ENCODE results near the gene CCDC97.

Gene CCDC97

GRCh38 chr19:41353466-41354342 lies 43.7 kb downstream of the CCDC97 start, which contains the start of gene TGFB1 (continued):
- peak; percentile 37; the same call in 1 of the 2 replicates for TF ChIP-seq ZXDB (tag by site-specific recombination; IDR thresholded peaks at IDR 0.05)
- TF ChIP-seq ZIC2 (tag by site-specific recombination; IDR thresholded peaks at IDR 0.05), result peak; percentile 69
- TF ChIP-seq ZNF426 (tag by site-specific recombination; IDR thresholded peaks at IDR 0.05), result no peak
- TF ChIP-seq ZNF555 (tag by site-specific recombination; conservative IDR thresholded peaks at IDR 0.05), result no peak
- TF ChIP-seq ZNF132 (tag by site-specific recombination; IDR thresholded peaks at IDR 0.05; ENCODE audit: borderline replicate concordance), result no peak
- no peak for TF ChIP-seq ZNF311 (tag by site-specific recombination; IDR thresholded peaks at IDR 0.05; ENCODE audit: borderline replicate concordance)
- TF ChIP-seq, protein P1, sequence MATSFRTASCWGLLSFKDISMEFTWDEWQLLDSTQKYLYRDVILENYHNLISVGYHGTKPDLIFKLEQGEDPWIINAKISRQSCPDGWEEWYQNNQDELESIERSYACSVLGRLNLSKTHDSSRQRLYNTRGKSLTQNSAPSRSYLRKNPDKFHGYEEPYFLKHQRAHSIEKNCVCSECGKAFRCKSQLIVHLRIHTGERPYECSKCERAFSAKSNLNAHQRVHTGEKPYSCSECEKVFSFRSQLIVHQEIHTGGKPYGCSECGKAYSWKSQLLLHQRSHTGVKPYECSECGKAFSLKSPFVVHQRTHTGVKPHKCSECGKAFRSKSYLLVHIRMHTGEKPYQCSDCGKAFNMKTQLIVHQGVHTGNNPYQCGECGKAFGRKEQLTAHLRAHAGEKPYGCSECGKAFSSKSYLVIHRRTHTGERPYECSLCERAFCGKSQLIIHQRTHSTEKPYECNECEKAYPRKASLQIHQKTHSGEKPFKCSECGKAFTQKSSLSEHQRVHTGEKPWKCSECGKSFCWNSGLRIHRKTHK (tag by site-specific recombination; IDR thresholded peaks at IDR 0.05), result no peak
- TF ChIP-seq ZBTB7A (tag by site-specific recombination; IDR thresholded peaks at IDR 0.05; ENCODE audit: low read depth), result 0 out of 2 replicates have a peak, but pooled peaks have one; percentile 42
- no peak for TF ChIP-seq ZNF521 (tag by site-specific recombination; IDR thresholded peaks at IDR 0.05)
- no peak for TF ChIP-seq ZNF596 (tag by site-specific recombination; IDR thresholded peaks at IDR 0.05)
- TF ChIP-seq GLIS1 (tag by site-specific recombination; IDR thresholded peaks at IDR 0.05), result peak; percentile 95
- TF ChIP-seq KLF9 (tag by site-specific recombination; IDR thresholded peaks at IDR 0.05; ENCODE audit: low read depth), result peak; percentile 92
- no peak for TF ChIP-seq ZNF175 (tag by site-specific recombination; IDR thresholded peaks at IDR 0.05)
- TF ChIP-seq OVOL3 (tag by site-specific recombination; IDR thresholded peaks at IDR 0.05), result no peak
- TF ChIP-seq ZNF571 (tag by site-specific recombination; IDR thresholded peaks at IDR 0.05), result no peak
- TF ChIP-seq ZNF274 (IDR thresholded peaks at IDR 0.05; ENCODE audit: low read length), result no peak
- TF ChIP-seq ZNF274 (tag by site-specific recombination; IDR thresholded peaks at IDR 0.05; ENCODE audit: borderline replicate concordance), result no peak
- TF ChIP-seq, protein P2, sequence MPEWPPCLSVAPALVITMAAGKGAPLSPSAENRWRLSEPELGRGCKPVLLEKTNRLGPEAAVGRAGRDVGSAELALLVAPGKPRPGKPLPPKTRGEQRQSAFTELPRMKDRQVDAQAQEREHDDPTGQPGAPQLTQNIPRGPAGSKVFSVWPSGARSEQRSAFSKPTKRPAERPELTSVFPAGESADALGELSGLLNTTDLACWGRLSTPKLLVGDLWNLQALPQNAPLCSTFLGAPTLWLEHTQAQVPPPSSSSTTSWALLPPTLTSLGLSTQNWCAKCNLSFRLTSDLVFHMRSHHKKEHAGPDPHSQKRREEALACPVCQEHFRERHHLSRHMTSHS (tag by site-specific recombination; IDR thresholded peaks at IDR 0.05), result no peak
- peak; percentile 78 for TF ChIP-seq SP7 (tag by site-specific recombination; IDR thresholded peaks at IDR 0.05)
- TF ChIP-seq ZSCAN5A (tag by site-specific recombination; IDR thresholded peaks at IDR 0.05), result no peak
- TF ChIP-seq, protein P3, sequence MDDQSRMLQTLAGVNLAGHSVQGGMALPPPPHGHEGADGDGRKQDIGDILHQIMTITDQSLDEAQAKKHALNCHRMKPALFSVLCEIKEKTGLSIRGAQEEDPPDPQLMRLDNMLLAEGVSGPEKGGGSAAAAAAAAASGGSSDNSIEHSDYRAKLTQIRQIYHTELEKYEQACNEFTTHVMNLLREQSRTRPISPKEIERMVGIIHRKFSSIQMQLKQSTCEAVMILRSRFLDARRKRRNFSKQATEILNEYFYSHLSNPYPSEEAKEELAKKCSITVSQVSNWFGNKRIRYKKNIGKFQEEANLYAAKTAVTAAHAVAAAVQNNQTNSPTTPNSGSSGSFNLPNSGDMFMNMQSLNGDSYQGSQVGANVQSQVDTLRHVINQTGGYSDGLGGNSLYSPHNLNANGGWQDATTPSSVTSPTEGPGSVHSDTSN (CRISPR knock-in tag; IDR thresholded peaks at IDR 0.05), result 0 out of 2 replicates have a peak, but pooled peaks have one; percentile 20
- no peak for TF ChIP-seq ZNF2 (tag by site-specific recombination; IDR thresholded peaks at IDR 0.05)
- TF ChIP-seq ZNF580 (tag by site-specific recombination; IDR thresholded peaks at IDR 0.05), result no peak
- TF ChIP-seq, protein P4, sequence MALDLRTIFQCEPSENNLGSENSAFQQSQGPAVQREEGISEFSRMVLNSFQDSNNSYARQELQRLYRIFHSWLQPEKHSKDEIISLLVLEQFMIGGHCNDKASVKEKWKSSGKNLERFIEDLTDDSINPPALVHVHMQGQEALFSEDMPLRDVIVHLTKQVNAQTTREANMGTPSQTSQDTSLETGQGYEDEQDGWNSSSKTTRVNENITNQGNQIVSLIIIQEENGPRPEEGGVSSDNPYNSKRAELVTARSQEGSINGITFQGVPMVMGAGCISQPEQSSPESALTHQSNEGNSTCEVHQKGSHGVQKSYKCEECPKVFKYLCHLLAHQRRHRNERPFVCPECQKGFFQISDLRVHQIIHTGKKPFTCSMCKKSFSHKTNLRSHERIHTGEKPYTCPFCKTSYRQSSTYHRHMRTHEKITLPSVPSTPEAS (tag by site-specific recombination; IDR thresholded peaks at IDR 0.05), result no peak
- TF ChIP-seq, protein P5, sequence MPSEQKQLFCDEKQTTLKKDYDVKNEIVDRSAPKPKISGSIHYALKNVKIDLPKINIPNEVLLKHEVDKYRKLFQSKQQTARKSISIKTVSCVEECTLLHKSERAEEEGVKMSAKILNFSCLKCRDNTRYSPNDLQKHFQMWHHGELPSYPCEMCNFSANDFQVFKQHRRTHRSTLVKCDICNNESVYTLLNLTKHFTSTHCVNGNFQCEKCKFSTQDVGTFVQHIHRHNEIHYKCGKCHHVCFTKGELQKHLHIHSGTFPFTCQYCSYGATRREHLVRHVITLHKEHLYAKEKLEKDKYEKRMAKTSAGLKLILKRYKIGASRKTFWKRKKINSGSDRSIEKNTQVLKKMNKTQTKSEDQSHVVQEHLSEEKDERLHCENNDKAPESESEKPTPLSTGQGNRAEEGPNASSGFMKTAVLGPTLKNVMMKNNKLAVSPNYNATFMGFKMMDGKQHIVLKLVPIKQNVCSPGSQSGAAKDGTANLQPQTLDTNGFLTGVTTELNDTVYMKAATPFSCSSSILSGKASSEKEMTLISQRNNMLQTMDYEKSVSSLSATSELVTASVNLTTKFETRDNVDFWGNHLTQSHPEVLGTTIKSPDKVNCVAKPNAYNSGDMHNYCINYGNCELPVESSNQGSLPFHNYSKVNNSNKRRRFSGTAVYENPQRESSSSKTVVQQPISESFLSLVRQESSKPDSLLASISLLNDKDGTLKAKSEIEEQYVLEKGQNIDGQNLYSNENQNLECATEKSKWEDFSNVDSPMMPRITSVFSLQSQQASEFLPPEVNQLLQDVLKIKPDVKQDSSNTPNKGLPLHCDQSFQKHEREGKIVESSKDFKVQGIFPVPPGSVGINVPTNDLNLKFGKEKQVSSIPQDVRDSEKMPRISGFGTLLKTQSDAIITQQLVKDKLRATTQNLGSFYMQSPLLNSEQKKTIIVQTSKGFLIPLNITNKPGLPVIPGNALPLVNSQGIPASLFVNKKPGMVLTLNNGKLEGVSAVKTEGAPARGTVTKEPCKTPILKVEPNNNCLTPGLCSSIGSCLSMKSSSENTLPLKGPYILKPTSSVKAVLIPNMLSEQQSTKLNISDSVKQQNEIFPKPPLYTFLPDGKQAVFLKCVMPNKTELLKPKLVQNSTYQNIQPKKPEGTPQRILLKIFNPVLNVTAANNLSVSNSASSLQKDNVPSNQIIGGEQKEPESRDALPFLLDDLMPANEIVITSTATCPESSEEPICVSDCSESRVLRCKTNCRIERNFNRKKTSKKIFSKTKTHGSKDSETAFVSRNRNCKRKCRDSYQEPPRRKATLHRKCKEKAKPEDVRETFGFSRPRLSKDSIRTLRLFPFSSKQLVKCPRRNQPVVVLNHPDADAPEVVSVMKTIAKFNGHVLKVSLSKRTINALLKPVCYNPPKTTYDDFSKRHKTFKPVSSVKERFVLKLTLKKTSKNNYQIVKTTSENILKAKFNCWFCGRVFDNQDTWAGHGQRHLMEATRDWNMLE (tag by site-specific recombination; conservative IDR thresholded peaks at IDR 0.05; ENCODE audit: low read depth), result no peak
- no peak for TF ChIP-seq ZNF354C (tag by site-specific recombination; IDR thresholded peaks at IDR 0.05; ENCODE audit: borderline replicate concordance, low read depth)
- TF ChIP-seq ZNF324 (tag by site-specific recombination; IDR thresholded peaks at IDR 0.05), result no peak
- TF ChIP-seq GFI1B (tag by site-specific recombination; IDR thresholded peaks at IDR 0.05), result no peak
